H9 (cell line): ENCODE measurements around the gene TMEM175. TPM values are rescaled to one million over a fixed set of nuclear protein-coding genes. Genes with fewer than 3 reads are reported as not detected.
"Not testable (repeated sequence)": the region's sequence is repeated elsewhere in the genome, so short reads cannot be mapped to it uniquely, and the experiment has no call there.

Experiments
- DNase-seq: peaks from one replicate; pipeline ENCODE4 v3.0.0-alpha.2; 2017
- H2AFZ ChIP-seq: one replicate; pipeline ENCODE4 v1.6.1; 2013; ENCODE audit warnings: mild to moderate bottlenecking, low read length, control low read depth, moderate library complexity
- H2AK5ac ChIP-seq: 2 replicates; pipeline ENCODE4 v1.6.1; 2013; ENCODE audit warnings: low read length, control low read depth, mixed read lengths; ENCODE audit not compliant: insufficient read length
- H2BK120ac ChIP-seq: one replicate; pipeline ENCODE4 v1.6.1; 2013; ENCODE audit warnings: low read depth, mild to moderate bottlenecking, low read length, control low read depth, inconsistent platforms; ENCODE audit not compliant: poor library complexity, severe bottlenecking
- H2BK12ac ChIP-seq: 2 replicates; pipeline ENCODE4 v1.6.1; 2013; ENCODE audit warnings: low read length, control low read depth, mixed read lengths, low read depth; ENCODE audit not compliant: insufficient read length
- H2BK15ac ChIP-seq: 2 replicates; pipeline ENCODE4 v1.6.1; 2013; ENCODE audit warnings: low read depth, low read length, control low read depth
- H2BK20ac ChIP-seq: one replicate; pipeline ENCODE4 v1.6.1; 2013; ENCODE audit warnings: low read depth, mild to moderate bottlenecking, low read length, control low read depth, inconsistent platforms; ENCODE audit not compliant: poor library complexity, severe bottlenecking
- H2BK5ac ChIP-seq: 2 replicates; pipeline ENCODE4 v1.6.1; 2013; ENCODE audit warnings: low read length, control low read depth, mixed read lengths; ENCODE audit not compliant: insufficient read length
- H3K14ac ChIP-seq: 2 replicates; pipeline ENCODE4 v1.6.1; 2013; ENCODE audit warnings: low read length, control low read depth; ENCODE audit not compliant: insufficient read depth
- H3K18ac ChIP-seq: 2 replicates; pipeline ENCODE4 v1.6.1; 2013; ENCODE audit warnings: low read depth, mild to moderate bottlenecking, mixed read lengths, low read length, control low read depth; ENCODE audit not compliant: insufficient read length
- H3K23ac ChIP-seq: 2 replicates; pipeline ENCODE4 v1.6.1; 2013; ENCODE audit warnings: low read length, control low read depth, mixed read lengths, low read depth; ENCODE audit not compliant: insufficient read length
- H3K23me2 ChIP-seq: 2 replicates; pipeline ENCODE4 v1.6.1; 2013; ENCODE audit warnings: low read depth, mild to moderate bottlenecking, mixed read lengths, low read length, control low read depth; ENCODE audit not compliant: insufficient read length, poor library complexity, severe bottlenecking
- H3K27ac ChIP-seq: 2 replicates; pipeline ENCODE4 v1.5.1; 2013; ENCODE audit warnings: low read length, control low read depth, mixed read lengths, low read depth; ENCODE audit not compliant: insufficient read length
- H3K27me3 ChIP-seq: 2 replicates; pipeline ENCODE4 v1.6.1; 2013; ENCODE audit warnings: low read length, control low read depth, inconsistent platforms; ENCODE audit not compliant: insufficient read depth
- H3K4ac ChIP-seq: 2 replicates; pipeline ENCODE4 v1.6.1; 2013; ENCODE audit warnings: low read depth, mild to moderate bottlenecking, control low read depth, inconsistent platforms, low read length, moderate library complexity
- H3K4me1 ChIP-seq: 2 replicates; pipeline ENCODE4 v1.6.1; 2013; ENCODE audit warnings: low read length, control low read depth, inconsistent platforms; ENCODE audit not compliant: insufficient read depth
- H3K4me2 ChIP-seq: 2 replicates; pipeline ENCODE4 v1.6.1; 2013; ENCODE audit warnings: low read length, control low read depth, mixed read lengths; ENCODE audit not compliant: insufficient read length, insufficient read depth
- H3K56ac ChIP-seq: 2 replicates; pipeline ENCODE4 v1.6.1; 2013; ENCODE audit warnings: low read depth, mild to moderate bottlenecking, mixed read lengths, low read length, control low read depth; ENCODE audit not compliant: insufficient read length
- H3K79me1 ChIP-seq: 2 replicates; pipeline ENCODE4 v1.6.1; 2013; ENCODE audit warnings: low read depth, mild to moderate bottlenecking, moderate library complexity, low read length, control low read depth, inconsistent platforms; ENCODE audit not compliant: insufficient read depth, poor library complexity, severe bottlenecking
- H3K79me2 ChIP-seq: 2 replicates; pipeline ENCODE4 v1.6.1; 2013; ENCODE audit warnings: low read length, control low read depth, inconsistent platforms; ENCODE audit not compliant: insufficient read depth
- H3K9ac ChIP-seq: 2 replicates; pipeline ENCODE4 v1.6.1; 2013; ENCODE audit warnings: low read length, control low read depth, mixed read lengths; ENCODE audit not compliant: insufficient read length; ENCODE audit errors: extremely low read depth
- H3K9me3 ChIP-seq: one replicate; pipeline ENCODE4 v1.6.1; 2013; ENCODE audit warnings: low read depth, low read length, inconsistent platforms; ENCODE audit not compliant: control insufficient read depth
- H3T11ph ChIP-seq: one replicate; pipeline ENCODE4 v1.6.1; 2013; ENCODE audit warnings: mild to moderate bottlenecking, low read length, control low read depth, inconsistent platforms
- H4K20me1 ChIP-seq: one replicate; pipeline ENCODE4 v1.6.1; 2013; ENCODE audit not compliant: control insufficient read depth, insufficient read length, insufficient read depth
- H4K5ac ChIP-seq: 2 replicates; pipeline ENCODE4 v1.6.1; 2013; ENCODE audit warnings: low read depth, mild to moderate bottlenecking, mixed read lengths, low read length, control low read depth; ENCODE audit not compliant: insufficient read length
- H4K8ac ChIP-seq: replicated peaks from 2 replicates; pipeline ENCODE4 v1.6.1; 2013; ENCODE audit warnings: low read length, control low read depth, mixed read lengths, low read depth; ENCODE audit not compliant: insufficient read length
- H4K91ac ChIP-seq: 2 replicates; pipeline ENCODE4 v1.6.1; 2013; ENCODE audit warnings: low read depth, mild to moderate bottlenecking, moderate library complexity, mixed read lengths, low read length, control low read depth; ENCODE audit not compliant: insufficient read length
- H3K27ac Mint-ChIP-seq, 3 experiments: 2 replicates in 2 of 3; 3 replicates in 1 of 3; pipeline ENCODE4 v1.8.0; 2020 to 2021; ENCODE audit warnings: mixed read lengths in 3 of 3, mild to moderate bottlenecking in 1 of 3, moderate library complexity in 1 of 3
- H3K27me3 Mint-ChIP-seq: 2 replicates; pipeline ENCODE4 v1.8.0; 2021; ENCODE audit warnings: low read depth, mild to moderate bottlenecking, moderate library complexity, mixed read lengths
- H3K36me3 Mint-ChIP-seq, 3 experiments: 2 replicates in 2 of 3; 3 replicates in 1 of 3; pipeline ENCODE4 v1.8.0; 2020 to 2021; ENCODE audit warnings: low read depth in 3 of 3, mixed read lengths in 3 of 3; ENCODE audit not compliant: insufficient read depth in 1 of 3
- H3K4me1 Mint-ChIP-seq, 2 experiments: 2 replicates each; pipeline ENCODE4 v1.8.0; 2020; ENCODE audit warnings: mixed read lengths in 2 of 2
- H3K4me3 Mint-ChIP-seq, 2 experiments: 2 replicates in 1 of 2; 3 replicates in 1 of 2; pipeline ENCODE4 v1.8.0; 2020 to 2021; ENCODE audit warnings: mild to moderate bottlenecking in 2 of 2, mixed read lengths in 2 of 2, moderate library complexity in 1 of 2
- H3K9me3 Mint-ChIP-seq, 2 experiments: 2 replicates in 1 of 2; 3 replicates in 1 of 2; pipeline ENCODE4 v1.8.0; 2020; ENCODE audit warnings: mild to moderate bottlenecking in 2 of 2, mixed read lengths in 2 of 2, moderate library complexity in 1 of 2
- CTCF ChIP-seq: fragments of 200-600 bp; sonication (generic); conservative IDR thresholded peaks from 3 replicates; pipeline ENCODE4 v1.8.0; 2021; ENCODE audit warnings: antibody characterized with exemption, mild to moderate bottlenecking
- WGBS: extraction: QIAGEN DNeasy Blood & Tissue Kit; methylation state at CpG from one replicate; pipeline ENCODE4 v1.1.7; 2013; ENCODE audit warnings: missing lambda C conversion rate, low lambda C conversion rate, mixed read lengths; ENCODE audit not compliant: insufficient read length; ENCODE audit errors: extremely low coverage; 5-methylcytosine and 5-hydroxymethylcytosine counted together
- total RNA-seq: library from RNA; stranded (reverse); gene quantifications from 2 replicates; pipeline ENCODE4 v1.2.1, GENCODE V29; 2021

Gene TMEM175
- total RNA-seq, 1 experiment from 2014 or later, result 6.4 TPM

DNA sequence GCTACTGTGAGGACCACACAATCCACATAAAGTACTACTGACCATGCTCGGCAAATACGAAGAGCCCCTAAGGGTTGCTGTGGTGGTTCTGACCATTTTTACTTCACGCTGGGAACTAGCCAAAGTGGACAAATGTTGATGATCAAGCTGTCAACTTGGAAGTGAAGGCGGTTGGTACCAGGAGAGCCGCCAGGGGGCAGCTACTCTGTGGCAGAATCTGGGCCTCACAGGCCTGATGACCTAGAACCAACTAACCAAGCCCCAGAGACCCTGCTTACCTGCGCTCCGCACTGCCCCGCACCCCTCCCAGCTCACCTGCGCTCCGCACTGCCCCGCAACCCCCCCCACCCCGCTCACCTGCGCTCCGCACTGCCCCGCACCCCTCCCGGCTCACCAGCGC is 5.7 kb upstream of the TMEM175 start:
- no peak overlapping the region for H3K4me3 Mint-ChIP-seq

DNA sequence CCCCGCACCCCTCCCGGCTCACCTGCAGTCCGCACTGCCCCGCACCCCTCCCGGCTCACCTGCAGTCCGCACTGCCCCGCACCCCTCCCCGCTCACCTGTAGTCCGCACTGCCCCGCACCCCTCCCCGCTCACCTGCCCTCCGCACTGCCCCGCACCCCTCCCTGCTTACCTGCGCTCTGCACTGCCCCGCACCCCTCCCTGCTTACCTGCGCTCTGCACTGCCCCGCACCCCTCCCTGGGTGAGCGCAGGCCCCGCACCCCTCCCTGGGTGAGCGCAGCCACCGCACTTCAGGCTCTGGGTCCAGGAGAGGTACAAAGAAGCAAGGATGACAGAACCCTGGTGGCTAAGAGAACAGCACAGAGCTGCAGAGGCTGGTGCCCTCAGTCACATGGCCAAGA is 4.7 kb upstream of the TMEM175 start:
- peaks cover 29% of the 10 kb centered on the region for H3K79me1 ChIP-seq
- not testable (repeated sequence) for H2BK12ac ChIP-seq, H3K27me3 Mint-ChIP-seq, H2BK120ac ChIP-seq, H3K9me3 ChIP-seq, H3K4me2 ChIP-seq, H3K56ac ChIP-seq, H2BK5ac ChIP-seq, H2AK5ac ChIP-seq, H3K36me3 Mint-ChIP-seq, DNase-seq, H4K20me1 ChIP-seq, H3K9ac ChIP-seq, H3K23ac ChIP-seq, H2AFZ ChIP-seq, H4K5ac ChIP-seq, H4K91ac ChIP-seq, H3K9me3 Mint-ChIP-seq, H3K27ac ChIP-seq, H4K8ac ChIP-seq, H3K4me1 ChIP-seq, H3T11ph ChIP-seq, H2BK20ac ChIP-seq, H3K18ac ChIP-seq, H3K4ac ChIP-seq, H3K27ac Mint-ChIP-seq, H3K4me3 Mint-ChIP-seq, H3K14ac ChIP-seq, H2BK15ac ChIP-seq, H3K27me3 ChIP-seq
- peaks cover 25% of the 10 kb centered on the region; the same call in 1 of the 2 replicates for H3K79me2 ChIP-seq
- peaks cover 26 to 28% of the 10 kb centered on the region in 2 experiments for H3K4me1 Mint-ChIP-seq
- peaks cover 15% of the 10 kb centered on the region for H3K23me2 ChIP-seq
- no CpG with 5 or more reads among the region's 21 CpGs for WGBS

More for the DNA sequence above, 5.7 kb upstream of the TMEM175 start:
- DNase-seq, result peak; percentile 79
- peak; percentile 74 for TF ChIP-seq CTCF
- no peak overlapping the region for H3K4ac ChIP-seq
- H3K27me3 ChIP-seq, result no peaks in the 10 kb centered on the region
- H2BK12ac ChIP-seq, result no peak overlapping the region
- H4K5ac ChIP-seq, result no peak overlapping the region
- H3K27ac Mint-ChIP-seq, result peak overlapping the region in 1 of 3 experiments; percentile 40; a peak in 1 of 7 replicates
- no peak overlapping the region for H4K91ac ChIP-seq
- H2BK15ac ChIP-seq, result no peak overlapping the region
- H3K4me1 ChIP-seq, result peaks cover 4% of the 10 kb centered on the region; the same call in 1 of the 2 replicates
- H3K79me2 ChIP-seq, result peaks cover 27% of the 10 kb centered on the region; the same call in 1 of the 2 replicates
- no peaks in the 10 kb centered on the region for H3K9me3 ChIP-seq
- H3K23me2 ChIP-seq, result peaks cover 8% of the 10 kb centered on the region
- H2BK20ac ChIP-seq, result no peak overlapping the region
- peaks cover 0 to 2% (median 0%) of the 10 kb centered on the region in 3 experiments; a peak in 3 of 7 replicates for H3K36me3 Mint-ChIP-seq
- H2BK5ac ChIP-seq, result no peak overlapping the region
- no peak overlapping the region for H3K14ac ChIP-seq
- H3K79me1 ChIP-seq, result peaks cover 29% of the 10 kb centered on the region
- no peaks in the 10 kb centered on the region for H3K27me3 Mint-ChIP-seq
- no peak overlapping the region for H3T11ph ChIP-seq
- no peaks in the 10 kb centered on the region for H3K9me3 Mint-ChIP-seq
- WGBS, result no CpG with 5 or more reads among the region's 17 CpGs
- H3K4me2 ChIP-seq, result no peak overlapping the region
- no peak overlapping the region for H2AFZ ChIP-seq
- H3K9ac ChIP-seq, result no peak overlapping the region
- no peak overlapping the region for H4K8ac ChIP-seq
- H3K4me1 Mint-ChIP-seq, result peaks cover 24 to 28% of the 10 kb centered on the region in 2 experiments
- H3K23ac ChIP-seq, result no peak overlapping the region
- H2AK5ac ChIP-seq, result no peak overlapping the region
- H2BK120ac ChIP-seq, result no peak overlapping the region
- no peak overlapping the region for H3K56ac ChIP-seq
- peaks cover 2% of the 10 kb centered on the region for H4K20me1 ChIP-seq
- no peak overlapping the region for H3K27ac ChIP-seq
- H3K18ac ChIP-seq, result no peak overlapping the region
